ENCODE measurements around the gene ADARB2. TPM values are rescaled to one million over a fixed set of nuclear protein-coding genes. Genes with fewer than 3 reads are reported as not detected.
"Not testable (repeated sequence)": the region's sequence is repeated elsewhere in the genome, so short reads cannot be mapped to it uniquely, and the experiment has no call there.

ADARB2 gene
- total RNA-seq, 1 donor from 2014 or later = 1.2 TPM

GRCh38 chr10:1440897-1441296, 296.4 kb downstream of the ADARB2 start:
- no peaks in the 10 kb centered on the region for H3K36me3 ChIP-seq
- TF ChIP-seq CTCF (IDR thresholded peaks at IDR 0.05) = no peak
- DNase-seq = no peak
- H3K27me3 ChIP-seq = no peaks in the 10 kb centered on the region
- H3K9me3 ChIP-seq = no peaks in the 10 kb centered on the region
- H3K4me1 ChIP-seq = no peaks in the 10 kb centered on the region
- H3K4me3 ChIP-seq = no peak overlapping the region
- H3K27ac ChIP-seq = no peak overlapping the region
- intact Hi-C loops (cut with DNase I) = no loop called here
- no peak for ATAC-seq

GRCh38 chr10:1434912-1435692, 302.2 kb downstream of the ADARB2 start:
- no peaks in the 10 kb centered on the region for H3K36me3 ChIP-seq
- no peaks in the 10 kb centered on the region for H3K9me3 ChIP-seq
- no peak for TF ChIP-seq CTCF (IDR thresholded peaks at IDR 0.05)
- ATAC-seq = peak; percentile 32
- intact Hi-C loops (cut with DNase I) = no loop called here
- no peak overlapping the region for H3K27ac ChIP-seq
- no peak for DNase-seq
- no peaks in the 10 kb centered on the region for H3K27me3 ChIP-seq
- no peaks in the 10 kb centered on the region for H3K4me1 ChIP-seq
- H3K4me3 ChIP-seq = no peak overlapping the region

- no peak for TF ChIP-seq CTCF (IDR thresholded peaks at IDR 0.05)
- Histone ChIP-seq H3K4me3 (no peak overlapping the region), H3K27ac (no peak overlapping the region), H3K9me3 (no peaks in the 10 kb centered on the region), H3K27me3 (no peaks in the 10 kb centered on the region), H3K36me3 (no peaks in the 10 kb centered on the region), H3K4me1 (no peaks in the 10 kb centered on the region)
- intact Hi-C loops (cut with DNase I) = no loop called here
- DNase-seq = no peak
- ATAC-seq = no peak
These were observed 303.1 kb downstream of the ADARB2 start for GRCh38 chr10:1434202-1434601.

GRCh38 chr10:1432161-1432560, 305.2 kb downstream of the ADARB2 start:
- intact Hi-C loops (cut with DNase I) = no loop called here
- Histone ChIP-seq H3K27ac (no peak overlapping the region), H3K27me3 (no peaks in the 10 kb centered on the region), H3K4me3 (no peak overlapping the region), H3K36me3 (no peaks in the 10 kb centered on the region), H3K9me3 (no peaks in the 10 kb centered on the region), H3K4me1 (no peaks in the 10 kb centered on the region)
- ATAC-seq = peak; percentile 57
- no peak for DNase-seq
- TF ChIP-seq CTCF (IDR thresholded peaks at IDR 0.05) = no peak

- Histone ChIP-seq H3K4me3 (no peak overlapping the region), H3K36me3 (no peaks in the 10 kb centered on the region), H3K27ac (no peak overlapping the region), H3K9me3 (no peaks in the 10 kb centered on the region), H3K27me3 (no peaks in the 10 kb centered on the region), H3K4me1 (no peaks in the 10 kb centered on the region)
- no peak for ATAC-seq
- no peak for DNase-seq
- intact Hi-C loops (cut with DNase I) = no loop called here
- no peak for TF ChIP-seq CTCF (IDR thresholded peaks at IDR 0.05)
These were observed 306.1 kb downstream of the ADARB2 start for GRCh38 chr10:1431229-1431628.

- ATAC-seq; H3K4me1 ChIP-seq; H3K27me3 ChIP-seq; intact Hi-C loops (cut with DNase I); H3K9me3 ChIP-seq; H3K36me3 ChIP-seq; DNase-seq; H3K4me3 ChIP-seq; H3K27ac ChIP-seq: not testable (repeated sequence)
These were observed 309.7 kb downstream of the ADARB2 start for GRCh38 chr10:1427521-1428186.
